ENCODE measurements around the gene EDEM3.
"Not testable (repeated sequence)": the region's sequence is repeated elsewhere in the genome, so short reads cannot be mapped to it uniquely, and the experiment has no call there.

EDEM3 gene

GRCh38 chr1:184769241-184769640 is 14.6 kb upstream of the EDEM3 start:
- DNase-seq, result no peak

- DNase-seq, result no peak
These were observed 13.8 kb upstream of the EDEM3 start for GRCh38 chr1:184768467-184768866.

- DNase-seq, result no peak
These were observed 12.9 kb upstream of the EDEM3 start for GRCh38 chr1:184767591-184767990.

- no peak for DNase-seq
These were observed 9.8 kb upstream of the EDEM3 start for GRCh38 chr1:184764483-184764882.

- not testable (repeated sequence) for DNase-seq
These were observed 8.9 kb upstream of the EDEM3 start for GRCh38 chr1:184763520-184763919.

- no peak for DNase-seq
These were observed 7.4 kb upstream of the EDEM3 start for GRCh38 chr1:184761969-184762485.

- DNase-seq, result no peak
These were observed 5.0 kb upstream of the EDEM3 start for GRCh38 chr1:184759651-184760050.

DNA sequence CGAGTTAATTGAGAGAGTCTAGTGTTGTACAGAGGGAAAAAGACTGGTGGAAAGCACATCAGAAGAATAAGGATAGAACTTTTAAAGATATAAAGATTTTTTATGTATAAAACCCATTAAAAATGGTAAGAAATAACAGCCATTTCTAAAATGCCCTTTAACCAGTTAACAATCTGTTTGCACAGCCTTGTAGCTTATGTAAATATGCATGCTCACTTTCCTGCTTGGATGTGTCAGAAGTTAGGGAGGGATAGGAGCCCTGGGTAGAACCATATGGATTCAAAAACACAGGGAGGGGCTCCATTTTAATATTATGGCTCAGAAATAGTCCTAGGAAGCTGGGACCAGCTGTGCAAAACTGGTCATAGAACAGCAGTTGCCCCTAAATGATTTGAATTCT is 4.5 kb upstream of the EDEM3 start:
- no peak for DNase-seq

DNA sequence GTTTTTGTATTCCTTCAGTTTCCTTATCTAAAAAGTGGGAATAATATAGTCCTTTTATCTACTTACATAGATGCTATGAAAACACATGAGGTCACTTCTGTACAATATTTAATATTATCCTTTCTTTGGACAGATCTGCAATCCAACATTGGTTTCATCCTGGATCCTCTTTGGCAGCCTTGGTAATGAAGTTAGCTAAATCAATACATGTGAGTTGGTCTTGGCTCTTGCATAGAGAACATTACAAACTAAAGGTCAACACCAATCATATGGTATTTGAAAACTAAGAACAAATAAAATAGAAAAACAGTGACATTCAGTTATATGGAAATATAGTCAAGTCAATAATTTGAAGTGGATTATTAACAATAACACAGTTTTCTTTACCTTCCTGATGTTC is 3.2 kb upstream of the EDEM3 start:
- DNase-seq, result no peak

GRCh38 chr1:184757406-184757805 is 2.7 kb upstream of the EDEM3 start:
- DNase-seq, result no peak

DNA sequence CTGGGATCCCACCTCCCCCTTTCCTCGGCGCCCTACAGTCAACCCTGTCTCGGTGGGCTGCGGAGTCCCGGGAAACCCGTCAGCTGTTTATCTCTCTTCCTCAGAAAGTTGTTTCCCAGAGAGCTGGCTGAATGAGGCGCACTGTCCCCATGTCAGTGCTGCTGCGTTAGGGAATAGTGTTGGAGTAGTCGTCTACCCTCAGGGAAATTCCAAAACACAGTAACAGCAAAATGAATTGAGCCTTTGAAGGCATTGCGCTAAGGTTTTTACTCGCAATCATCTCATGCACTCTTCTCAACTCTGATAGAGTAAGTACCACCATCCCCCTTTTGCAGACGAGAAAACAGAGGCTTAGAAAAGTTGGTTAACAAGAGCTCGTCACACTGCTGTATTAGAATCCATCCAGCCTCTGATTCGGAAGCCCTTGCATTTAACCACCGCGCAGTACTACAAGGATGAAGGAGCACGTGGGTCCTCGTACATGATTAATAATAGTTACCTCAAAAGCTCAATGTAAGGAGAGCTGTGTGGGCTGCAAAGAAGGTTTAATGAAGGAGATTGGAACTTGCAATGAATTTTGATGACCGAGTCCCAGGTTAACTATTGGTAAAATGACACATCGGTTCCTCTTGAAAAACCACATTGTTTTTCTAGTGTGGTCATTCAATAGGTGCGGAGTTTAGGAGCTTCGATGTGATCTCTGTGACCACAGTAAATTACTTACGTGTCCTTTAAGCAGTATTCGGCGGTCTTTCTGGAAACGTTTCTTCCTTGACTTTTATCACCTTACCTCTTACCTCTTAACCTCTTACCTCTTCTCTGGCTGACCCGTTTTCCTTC is 788 bp upstream of the EDEM3 start:
- no peak for DNase-seq

- DNase-seq, result peak; percentile 75
These were observed 816 bp downstream of the EDEM3 start for GRCh38 chr1:184753608-184754475.

DNA sequence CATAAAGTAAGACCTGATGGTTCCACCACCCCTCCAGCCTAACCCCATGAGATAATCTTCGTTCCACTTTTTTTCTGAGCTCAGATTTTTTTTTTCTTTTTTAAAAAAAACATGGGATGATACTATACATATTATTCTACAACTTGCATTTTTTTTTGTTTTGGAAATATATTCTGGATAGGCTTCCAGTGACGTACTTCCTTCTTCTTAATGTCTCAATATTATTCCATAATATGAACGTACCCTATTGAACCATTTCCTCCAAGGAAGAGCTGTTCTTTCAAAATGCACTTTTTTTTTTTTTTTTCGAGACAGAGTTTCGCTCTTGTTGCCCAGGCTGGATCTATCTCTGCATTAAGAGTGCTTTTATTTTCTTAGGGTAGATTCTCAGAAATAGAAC is 1.5 kb downstream of the EDEM3 start:
- no peak for DNase-seq

DNA sequence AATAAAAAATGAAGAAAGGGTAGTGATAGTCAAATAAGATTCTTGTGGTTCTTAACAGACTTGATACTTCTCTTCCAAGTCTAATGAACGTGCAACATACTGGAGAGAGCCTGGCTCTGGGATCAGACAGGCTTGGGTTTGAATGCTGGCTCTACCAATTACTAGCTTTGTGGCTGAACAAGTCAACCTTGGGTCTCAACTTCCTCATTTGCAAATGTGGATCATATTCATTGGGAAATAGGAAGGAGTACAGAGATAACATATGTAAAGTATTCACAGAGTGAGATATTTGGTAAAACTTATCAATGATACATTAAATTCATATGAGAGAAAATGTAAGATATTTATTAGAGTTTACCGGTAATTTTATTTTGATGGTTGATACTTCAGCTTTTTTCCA is 2.0 kb downstream of the EDEM3 start:
- no peak for DNase-seq

DNA sequence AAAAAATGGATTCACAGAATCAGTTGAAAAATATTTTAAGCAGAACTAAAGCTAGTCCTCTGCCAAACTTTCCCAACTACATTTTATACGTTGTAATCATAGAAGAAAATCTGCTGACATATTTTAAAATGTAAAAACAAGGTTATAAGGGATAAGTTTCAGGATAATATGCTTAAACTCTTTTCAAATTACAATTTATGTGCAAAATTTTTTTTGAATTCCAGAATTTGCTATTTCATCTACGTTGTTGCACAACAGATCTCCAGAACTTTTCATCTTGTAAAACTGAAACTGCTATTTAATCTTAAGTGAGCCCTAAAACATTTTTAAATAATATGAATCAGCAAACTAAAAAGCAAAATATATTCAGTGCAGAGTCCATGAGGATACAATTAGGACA is 5.9 kb downstream of the EDEM3 start:
- no peak for DNase-seq

- no peak for DNase-seq
These were observed 7.3 kb downstream of the EDEM3 start for GRCh38 chr1:184747089-184747955.

GRCh38 chr1:184745929-184746638 is 8.6 kb downstream of the EDEM3 start:
- no peak for DNase-seq

DNA sequence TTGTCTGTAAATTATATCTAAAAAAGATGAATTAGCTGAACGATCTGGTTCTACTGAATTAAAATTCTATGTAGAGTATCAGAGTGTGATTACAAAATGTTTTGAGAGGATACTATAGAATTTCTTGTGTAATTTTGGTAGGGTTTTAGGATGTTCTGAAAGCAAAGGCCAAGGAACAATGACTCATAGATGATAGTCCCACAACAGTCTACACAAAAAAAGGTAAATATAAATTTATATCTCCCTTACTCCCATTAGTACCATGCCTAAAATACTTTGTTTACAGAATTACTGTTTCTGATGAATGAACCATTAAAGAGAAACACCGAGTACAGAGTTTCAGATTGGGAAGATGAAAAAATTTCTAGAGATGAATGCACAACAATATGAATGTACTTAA is 9.5 kb downstream of the EDEM3 start:
- DNase-seq, result no peak

GRCh38 chr1:184743062-184743756 is 11.4 kb downstream of the EDEM3 start:
- no peak for DNase-seq

GRCh38 chr1:184740344-184740743 is 14.3 kb downstream of the EDEM3 start:
- no peak for DNase-seq

DNA sequence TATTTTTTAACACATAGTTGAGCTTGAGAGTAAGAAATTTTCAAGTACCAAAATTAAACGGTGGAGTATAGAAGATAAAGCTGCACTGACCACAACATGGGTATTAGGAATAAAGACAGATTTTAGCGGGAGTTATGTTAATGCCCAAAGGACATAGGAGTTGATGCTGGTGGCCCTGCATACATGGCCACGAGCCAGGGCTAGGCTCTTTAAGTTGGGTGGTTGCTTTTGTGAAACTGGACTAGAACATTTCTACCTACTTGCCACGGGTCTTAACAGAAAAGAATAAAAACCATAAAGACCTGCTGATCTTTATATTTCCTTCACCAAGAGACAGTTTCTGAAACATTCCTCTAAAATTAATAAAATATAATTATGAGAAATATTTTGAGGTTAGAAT is 14.9 kb downstream of the EDEM3 start:
- no peak for DNase-seq

DNA sequence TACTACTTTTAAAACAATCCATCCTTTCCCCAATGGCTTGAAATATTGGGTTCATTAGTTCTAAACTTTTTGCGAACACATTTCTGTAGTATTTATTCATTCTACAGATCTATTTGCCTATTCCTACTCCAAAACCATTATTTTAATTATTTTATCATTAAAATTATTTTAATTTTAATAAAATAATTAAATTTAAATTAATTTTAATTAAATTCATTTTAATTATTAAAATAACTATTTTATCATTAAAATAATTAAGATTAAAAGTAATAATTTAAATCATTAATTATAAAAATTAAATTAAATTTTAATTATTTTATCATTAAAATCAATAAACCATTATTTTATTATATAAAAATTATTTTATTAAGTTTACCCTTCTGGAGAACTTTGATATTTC is 15.6 kb downstream of the EDEM3 start:
- DNase-seq, result no peak

Data from NCI-H1092 treated with DMSO at 0.1 percent for 48 hours (cell line).